ENCODE data around the gene MIF.

GRCh38 chr22:23884140-23884539, 10.0 kb upstream of the MIF start:
- TF ChIP-seq POLR2A (IDR thresholded peaks at IDR 0.05) (no peak), CTCF (IDR thresholded peaks at IDR 0.05) (no peak)
